Neural cell (in vitro differentiated cells): Measurements from ENCODE around the gene XXYLT1.

Experiments used
- EZH2 ChIP-seq: fragments of 200-600, 300-800 bp; shearing (Covaris generic), sonication (generic); IDR thresholded peaks from 2 replicates; pipeline ENCODE4 v1.6.1; 2014; ENCODE audit warnings: antibody characterized with exemption, low read length, borderline replicate concordance, mild to moderate bottlenecking; ENCODE audit not compliant: insufficient read depth, poor library complexity, severe bottlenecking
- POLR2AphosphoS5 ChIP-seq: IDR thresholded peaks from 2 replicates; pipeline ENCODE4 v1.6.1; 2012
- TF ChIP-seq, protein P1 (sequence below): fragments of 450-650 bp; IDR thresholded peaks from 2 replicates; pipeline ENCODE4 v1.5.1; 2014; ENCODE audit warnings: antibody characterized with exemption, mild to moderate bottlenecking, moderate library complexity; ENCODE audit not compliant: poor library complexity, severe bottlenecking

DNA sequence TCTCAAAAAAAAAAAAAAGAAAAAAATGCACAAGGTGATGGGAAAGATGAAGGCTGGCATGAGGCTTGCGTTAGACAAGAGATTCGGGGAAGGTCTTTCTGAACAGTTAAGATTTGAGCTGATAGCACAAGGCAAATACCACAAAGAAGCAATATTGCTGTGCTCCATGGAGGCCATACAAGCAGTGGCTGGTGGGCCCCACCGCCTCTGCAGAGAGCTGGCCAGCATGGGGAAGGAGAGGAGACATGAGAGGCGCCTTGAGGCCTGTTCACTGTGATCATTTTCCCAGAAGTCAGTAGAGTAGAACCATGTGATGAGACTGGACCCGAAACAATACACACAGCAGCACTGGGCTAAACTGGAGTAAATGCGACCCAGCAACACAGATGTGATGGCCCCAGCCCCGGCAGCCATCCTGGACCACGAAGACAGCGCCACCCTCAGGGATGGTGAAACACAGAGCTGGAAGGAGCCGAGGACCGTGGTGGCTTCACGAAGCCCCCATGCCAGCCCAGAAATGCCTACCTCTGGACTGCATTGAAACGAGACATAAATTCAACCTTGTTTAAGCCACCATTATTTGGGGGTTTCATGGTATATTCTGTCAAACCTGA lies 5.5 kb downstream of the XXYLT1 start:
- TF ChIP-seq, protein P1, sequence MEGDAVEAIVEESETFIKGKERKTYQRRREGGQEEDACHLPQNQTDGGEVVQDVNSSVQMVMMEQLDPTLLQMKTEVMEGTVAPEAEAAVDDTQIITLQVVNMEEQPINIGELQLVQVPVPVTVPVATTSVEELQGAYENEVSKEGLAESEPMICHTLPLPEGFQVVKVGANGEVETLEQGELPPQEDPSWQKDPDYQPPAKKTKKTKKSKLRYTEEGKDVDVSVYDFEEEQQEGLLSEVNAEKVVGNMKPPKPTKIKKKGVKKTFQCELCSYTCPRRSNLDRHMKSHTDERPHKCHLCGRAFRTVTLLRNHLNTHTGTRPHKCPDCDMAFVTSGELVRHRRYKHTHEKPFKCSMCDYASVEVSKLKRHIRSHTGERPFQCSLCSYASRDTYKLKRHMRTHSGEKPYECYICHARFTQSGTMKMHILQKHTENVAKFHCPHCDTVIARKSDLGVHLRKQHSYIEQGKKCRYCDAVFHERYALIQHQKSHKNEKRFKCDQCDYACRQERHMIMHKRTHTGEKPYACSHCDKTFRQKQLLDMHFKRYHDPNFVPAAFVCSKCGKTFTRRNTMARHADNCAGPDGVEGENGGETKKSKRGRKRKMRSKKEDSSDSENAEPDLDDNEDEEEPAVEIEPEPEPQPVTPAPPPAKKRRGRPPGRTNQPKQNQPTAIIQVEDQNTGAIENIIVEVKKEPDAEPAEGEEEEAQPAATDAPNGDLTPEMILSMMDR: no peak
- TF ChIP-seq POLR2AphosphoS5 (no peak), EZH2 (no peak)
